ENCODE measurements around the gene RALGAPA2.

Gene RALGAPA2

DNA sequence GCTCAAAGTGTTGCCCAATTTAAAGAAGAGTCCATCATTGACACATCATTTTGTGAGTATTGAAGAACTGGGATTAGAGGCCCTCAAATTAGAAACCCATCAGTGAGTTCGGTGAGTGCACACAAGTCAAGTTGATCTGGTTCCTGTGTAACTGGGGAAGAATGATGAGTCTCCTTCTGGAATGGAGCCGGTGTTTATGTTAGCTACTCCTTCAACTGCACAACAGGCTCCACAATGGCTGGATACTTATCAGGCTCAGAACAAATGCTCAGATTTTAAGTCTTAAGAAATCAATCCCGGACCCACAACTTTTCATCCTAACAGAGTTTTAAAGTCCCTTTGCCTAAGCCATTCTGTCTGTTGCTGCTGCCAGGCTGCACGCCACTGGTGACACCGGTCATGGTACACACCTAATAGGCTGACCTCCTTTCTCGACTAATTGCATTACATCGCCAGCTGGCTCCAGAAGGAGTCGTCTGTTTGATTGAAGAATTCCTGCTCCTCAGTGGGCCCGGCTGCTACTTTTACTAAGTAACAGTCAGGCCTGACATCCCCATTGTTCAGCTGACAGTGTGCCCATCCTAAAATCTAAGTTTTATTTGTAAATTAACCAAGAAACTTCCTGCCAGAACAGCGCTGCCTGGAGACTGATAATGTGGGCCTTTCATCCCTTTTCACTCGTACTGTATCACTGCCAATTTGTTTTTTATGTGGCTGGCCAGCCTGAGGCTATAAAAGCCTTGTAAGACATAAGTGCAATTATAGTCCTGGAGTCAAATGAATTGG is 214.2 kb downstream of the RALGAPA2 start:
- no peak for DNase-seq (ENCODE audit: low read depth in 2 of 2)

DNA sequence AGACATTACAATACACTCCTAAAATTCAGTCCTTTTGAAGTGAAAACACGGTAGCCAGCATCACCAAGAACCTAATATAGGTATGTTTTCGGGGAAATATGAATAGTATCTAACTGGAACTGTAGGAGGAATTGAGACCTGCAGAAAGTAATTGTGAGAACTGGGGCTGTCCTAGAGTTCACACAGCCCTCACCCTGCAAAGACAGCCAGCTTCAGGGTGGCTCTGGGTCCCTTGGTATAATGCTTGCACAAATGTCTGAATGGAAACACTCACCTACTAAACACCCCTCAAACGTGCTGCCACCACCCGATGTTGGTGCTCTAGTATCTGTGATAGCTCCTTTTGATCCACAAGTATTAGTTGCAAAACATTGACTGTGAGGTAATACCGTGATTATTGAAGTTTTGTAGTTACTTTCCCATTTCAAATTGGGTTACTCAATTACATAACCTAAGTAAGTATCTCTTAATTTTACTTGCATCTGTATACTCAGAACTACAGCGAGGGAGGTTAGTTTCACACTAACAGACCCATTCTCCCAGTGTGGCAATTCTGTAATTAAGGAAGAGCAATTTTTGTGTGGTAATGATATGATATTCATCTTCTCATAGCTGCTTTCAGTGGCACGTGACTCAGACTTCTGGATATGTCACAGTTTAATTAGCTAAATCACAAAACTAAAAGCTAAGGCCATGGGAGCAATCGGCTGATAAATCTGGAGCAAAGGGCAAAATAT is 215.0 kb downstream of the RALGAPA2 start:
- DNase-seq (ENCODE audit: low read depth in 2 of 2): no peak

DNA sequence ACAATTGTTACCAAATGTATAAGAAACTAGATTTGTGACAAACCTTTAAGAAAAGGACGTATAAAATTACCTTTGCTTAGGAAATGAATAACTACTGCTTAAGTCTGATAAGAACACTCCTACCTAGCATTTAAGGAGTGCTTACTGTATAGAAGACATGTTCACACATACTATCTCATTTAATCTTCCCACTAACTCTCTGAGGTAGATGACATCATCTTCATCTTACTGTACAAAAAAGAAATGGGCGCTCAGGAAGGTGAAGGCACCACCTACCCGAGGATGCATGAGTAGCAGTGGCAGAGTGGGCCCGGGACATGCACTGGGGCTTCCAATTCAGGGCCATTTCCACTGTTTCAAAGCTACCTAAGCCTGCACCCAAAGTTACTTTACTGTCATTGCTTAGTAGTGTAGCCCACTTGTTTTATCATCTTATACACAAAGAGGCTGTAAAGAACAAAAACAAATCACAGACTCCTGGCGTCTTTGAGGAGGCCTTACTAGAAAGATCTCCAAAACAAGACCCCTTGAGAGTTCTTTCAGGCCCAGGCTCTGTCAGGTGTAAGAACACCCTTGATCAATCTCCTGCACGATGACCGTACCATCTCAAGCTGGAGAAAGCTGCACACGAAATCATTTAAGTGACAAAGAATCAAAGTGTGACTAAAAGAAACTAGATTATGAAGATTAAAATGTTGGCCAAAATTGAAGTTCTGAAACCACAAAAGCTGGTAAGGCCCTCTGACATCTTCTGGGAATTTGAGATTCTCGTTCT is 216.5 kb downstream of the RALGAPA2 start:
- DNase-seq (ENCODE audit: low read depth in 2 of 2): no peak

DNA sequence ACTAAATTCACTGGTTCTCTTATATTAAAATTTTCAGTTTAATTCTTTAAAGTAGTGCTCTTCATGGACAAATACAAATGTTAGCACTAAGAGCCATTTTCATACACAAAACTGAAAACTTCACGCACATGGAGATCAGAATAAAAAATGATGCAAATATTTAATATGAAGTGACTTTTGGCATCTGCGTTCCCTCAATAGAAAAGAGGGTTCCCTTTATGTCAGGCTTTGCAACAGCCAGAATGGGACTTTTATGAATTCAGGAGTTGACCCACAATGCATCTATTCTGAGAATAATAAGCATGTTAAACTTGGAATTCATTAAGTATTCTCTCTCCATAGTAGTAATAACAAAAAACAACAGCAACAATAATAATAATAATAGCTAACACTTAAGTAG is 218.7 kb downstream of the RALGAPA2 start:
- no peak for DNase-seq (ENCODE audit: low read depth in 2 of 2)

DNA sequence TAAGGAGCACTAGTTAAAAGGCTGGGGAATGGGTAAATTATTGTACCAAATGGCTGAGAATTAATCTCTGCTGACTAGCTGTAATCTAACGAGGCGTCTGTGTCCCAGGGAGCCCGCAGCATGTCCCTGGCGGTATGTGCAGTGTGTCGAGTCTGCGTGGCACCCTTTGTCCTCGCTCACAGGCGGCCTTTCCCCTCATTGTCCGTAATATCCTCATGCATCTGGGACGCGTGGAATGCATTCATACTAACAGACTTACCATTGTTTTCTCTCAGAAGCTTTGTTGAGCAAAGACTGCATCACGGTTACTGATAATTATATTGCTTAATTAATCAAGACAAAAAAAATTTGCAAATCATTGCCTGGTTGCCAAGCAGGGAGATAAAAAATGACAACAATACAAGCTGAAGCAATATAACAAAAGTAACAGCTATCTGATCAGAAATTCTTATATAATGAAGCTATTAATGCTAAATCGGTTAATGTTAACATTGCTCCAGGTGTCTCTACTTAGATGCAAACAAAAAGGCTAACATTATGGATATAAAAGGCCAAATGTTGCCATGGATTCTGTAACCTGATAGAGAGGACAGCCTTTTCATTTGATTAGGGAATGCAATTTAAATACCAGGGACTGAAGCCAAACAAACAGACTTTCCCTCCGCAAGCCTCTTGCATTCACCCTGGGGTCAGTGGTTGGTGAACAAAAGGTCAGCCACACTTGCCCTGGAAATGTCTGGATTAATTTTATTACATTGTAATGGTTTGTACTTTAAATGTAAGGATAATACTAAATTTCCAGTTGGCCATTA is 219.7 kb downstream of the RALGAPA2 start:
- DNase-seq (ENCODE audit: low read depth in 2 of 2): no peak

DNA sequence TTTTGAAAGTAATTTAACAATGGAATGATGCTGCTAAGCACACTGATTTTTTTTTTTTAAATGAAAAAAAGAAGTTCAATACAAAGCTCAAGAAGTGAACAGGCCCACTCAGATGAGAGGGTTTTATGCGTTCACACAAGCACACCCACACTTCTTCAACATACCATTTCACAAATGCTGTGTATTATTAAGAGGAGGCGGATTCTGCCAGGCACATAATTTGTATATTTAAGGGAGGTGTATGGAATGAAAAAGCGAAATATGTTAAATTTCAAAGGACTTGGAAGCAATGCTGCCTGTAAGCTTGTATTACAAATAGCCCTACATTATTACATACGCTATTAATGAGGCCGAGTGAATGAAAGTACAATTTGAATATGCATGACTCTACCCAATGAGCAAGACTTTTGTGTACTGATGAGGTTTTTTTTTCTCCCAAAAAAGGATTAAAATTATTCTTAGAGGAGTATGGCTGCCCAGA is 220.6 kb downstream of the RALGAPA2 start:
- DNase-seq (ENCODE audit: low read depth in 2 of 2): no peak

DNA sequence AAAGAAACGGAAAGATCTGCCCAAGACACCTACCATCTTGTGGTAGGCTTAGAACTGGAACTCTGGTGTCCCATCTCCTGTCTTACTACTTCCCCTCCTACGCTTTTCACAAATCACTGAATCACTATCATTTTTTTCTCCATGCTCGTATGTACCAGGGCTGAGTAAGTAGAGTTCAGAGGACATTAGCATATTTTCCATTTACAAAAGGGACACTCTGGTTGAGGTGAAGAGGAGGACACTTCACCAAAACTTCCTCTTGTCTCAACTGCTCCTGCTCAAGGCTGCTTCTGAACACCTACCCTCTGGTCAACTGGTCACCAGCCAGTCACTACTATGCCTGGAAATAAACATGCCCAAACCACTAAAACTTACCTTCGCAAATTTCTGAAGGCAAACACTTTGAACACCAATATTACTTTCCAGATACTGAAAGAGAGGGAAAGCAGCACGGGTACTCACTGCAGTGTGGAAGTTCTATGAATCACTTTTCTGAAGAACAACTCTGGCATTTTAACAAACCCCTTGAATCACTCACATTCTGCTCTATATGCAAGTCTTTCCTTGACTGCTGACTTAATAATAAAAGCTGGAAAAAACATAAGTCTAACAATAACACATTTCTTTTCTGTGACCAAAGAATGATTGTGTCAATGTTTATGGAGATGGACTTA is 221.2 kb downstream of the RALGAPA2 start:
- DNase-seq (ENCODE audit: low read depth in 2 of 2): no peak

DNA sequence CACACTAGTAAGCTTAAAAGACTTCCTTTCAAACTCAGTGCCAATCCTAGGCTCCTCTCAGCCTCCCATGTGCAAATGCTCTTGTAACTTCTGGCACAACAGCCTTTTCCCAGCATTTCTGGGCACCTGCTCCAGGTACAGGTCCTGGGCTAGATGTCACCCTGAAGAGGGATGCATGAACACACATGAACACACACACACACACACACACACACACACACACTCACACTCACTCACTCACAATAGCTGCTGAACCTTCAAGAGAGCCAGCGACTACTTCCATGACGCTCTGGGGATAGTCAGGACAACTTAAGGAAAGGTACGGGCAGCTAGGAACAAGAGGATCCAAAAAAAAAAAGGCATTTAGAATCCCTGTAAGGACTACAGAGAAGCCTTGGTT is 221.8 kb downstream of the RALGAPA2 start:
- no peak for DNase-seq (ENCODE audit: low read depth in 2 of 2)

DNA sequence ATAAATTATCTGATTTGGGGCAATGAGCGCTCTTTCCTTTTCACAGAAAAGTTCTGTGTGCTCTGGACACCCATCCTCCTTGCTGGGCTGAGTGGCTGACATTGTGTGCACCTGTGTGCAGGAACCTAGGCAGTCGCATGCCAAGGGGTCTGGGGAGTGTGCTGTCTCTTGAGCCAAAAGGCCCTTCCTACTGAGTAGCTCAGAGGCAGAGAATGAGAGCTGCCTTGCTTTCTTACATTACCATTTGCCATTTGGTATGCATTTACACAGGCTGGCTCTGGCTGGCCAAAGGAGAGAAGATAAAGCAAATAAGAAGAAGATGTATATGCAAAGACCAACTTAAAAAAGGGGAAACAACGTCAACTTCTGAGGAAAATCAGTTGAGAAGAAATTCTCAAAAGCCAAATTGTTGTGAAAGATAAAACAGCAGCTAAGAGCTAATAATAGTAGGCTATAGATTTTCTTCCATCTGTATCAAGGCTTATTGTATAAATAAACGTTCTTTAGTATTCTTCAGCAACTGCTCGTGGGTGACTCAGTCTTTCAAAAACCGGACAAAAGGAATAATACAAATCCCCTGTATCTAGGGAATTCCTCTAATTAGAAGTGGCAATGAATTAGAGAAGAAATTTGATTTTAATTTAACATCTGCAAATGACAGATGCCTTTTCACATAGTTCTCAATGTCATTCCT is 222.6 kb downstream of the RALGAPA2 start:
- no peak for DNase-seq (ENCODE audit: low read depth in 2 of 2)

DNA sequence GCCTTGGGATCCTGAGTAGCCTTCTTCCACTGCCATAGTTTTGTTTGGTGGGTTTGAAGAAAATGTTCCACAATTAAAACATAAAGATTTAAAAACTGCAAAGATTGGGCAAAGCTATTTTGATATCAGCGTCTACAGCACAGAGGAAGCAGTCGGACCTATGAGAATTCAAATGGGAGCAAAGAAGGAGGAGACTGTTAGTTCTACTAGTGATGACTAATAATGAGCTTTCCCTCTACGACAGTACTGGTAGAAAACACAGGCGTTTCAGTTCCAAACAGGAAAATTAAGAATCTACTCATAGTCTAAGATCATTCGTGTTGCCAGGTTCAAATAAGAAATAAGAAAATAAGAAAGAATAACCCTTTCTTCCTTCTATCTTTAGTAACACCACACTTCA is 223.4 kb downstream of the RALGAPA2 start:
- DNase-seq (ENCODE audit: low read depth in 2 of 2): no peak

DNA sequence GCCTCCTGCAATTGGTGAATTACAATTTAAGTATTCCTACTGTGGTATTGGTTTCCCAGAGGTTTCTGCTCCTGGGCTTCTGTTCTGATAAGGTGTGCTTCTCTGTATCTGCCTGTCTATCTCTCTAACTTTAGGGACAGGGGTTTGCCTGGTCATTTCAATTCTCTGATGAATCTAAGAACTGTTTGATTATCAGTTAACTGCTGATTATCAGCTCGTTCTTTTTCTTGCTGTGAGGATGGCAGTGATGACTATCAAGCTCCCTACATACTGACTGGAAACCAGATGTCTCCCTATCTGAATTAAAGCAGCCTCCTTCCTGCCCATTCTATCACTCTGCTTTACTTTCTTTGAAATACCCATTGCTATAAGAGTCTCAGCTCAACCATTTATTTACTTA is 224.1 kb downstream of the RALGAPA2 start:
- no peak for DNase-seq (ENCODE audit: low read depth in 2 of 2)

DNA sequence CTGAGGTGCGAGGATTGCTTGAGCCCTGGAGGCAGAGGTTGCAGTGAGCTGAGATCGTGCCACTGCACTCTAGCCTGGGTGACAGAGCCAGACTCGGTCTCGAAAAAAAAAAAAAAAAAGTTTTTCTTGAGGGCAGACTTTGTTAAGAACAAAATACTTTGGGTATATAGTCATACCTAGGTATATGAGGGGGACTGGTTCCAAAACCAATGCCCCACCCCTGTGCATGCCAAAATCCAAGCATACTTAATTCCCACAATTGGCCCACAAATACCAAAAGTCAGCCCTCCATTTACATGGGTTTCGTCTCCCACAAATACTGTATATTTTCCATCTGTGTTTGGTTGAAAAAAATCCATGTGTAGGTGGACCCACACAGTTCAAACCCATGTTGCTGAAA is 224.6 kb downstream of the RALGAPA2 start:
- DNase-seq (ENCODE audit: low read depth in 2 of 2): no peak

DNA sequence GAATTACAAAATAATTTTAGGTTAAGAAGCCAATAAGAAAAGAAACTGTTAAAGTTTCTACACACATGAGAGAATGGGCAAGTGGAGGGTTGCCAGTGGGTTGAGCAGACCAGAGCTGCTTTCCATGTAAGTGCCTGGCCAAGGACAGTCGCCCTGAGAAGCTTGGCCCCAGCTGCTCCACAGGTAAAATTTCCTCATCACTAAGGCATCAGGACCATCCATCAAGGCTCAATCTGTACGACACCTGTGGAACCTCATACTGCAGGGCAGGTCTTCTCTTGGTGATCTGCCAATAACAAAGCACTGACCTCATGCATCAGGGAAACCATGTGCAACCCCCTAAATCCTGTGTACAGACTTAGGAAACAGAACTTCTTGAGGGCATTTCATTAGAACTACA is 229.1 kb downstream of the RALGAPA2 start:
- DNase-seq (ENCODE audit: low read depth in 2 of 2): no peak

DNA sequence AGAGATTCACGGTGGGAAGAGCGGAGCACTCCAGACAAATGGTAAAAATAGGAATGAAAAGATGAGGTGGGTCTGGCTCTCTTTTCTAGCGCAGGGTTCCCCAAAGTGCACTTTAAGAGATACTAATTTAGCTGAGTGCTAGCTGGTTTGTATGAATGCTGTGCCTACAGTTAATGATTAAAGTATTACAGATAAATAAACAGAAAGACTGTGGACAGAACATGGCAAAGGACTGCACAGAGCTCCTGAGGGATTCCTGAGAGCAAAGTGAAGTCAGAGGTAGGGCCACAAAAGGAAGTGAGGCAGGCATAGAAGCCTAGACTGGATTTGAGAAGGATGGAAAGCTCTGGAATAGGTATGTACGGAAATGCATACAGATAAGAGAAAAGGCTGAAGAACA is 230.0 kb downstream of the RALGAPA2 start:
- DNase-seq (ENCODE audit: low read depth in 2 of 2): no peak

DNA sequence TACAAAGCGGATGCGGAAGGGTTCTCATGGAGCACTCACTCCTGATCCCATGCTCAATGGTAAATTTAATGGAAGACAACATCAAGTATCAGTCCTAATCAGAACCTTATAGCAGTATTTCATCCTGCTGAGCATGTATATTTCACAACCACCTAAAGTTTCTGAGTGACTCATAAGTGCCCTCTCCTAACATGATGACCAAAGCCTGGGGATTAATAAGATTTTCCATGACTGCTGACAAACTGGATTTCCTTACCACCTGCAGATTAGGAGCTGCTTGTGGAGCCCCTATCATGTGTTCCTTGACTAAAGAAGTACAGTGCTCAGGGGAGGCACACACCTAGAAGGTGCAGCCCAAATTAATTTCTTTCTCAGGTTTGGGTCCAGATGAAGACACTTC is 231.8 kb downstream of the RALGAPA2 start:
- no peak for DNase-seq (ENCODE audit: low read depth in 2 of 2)

DNA sequence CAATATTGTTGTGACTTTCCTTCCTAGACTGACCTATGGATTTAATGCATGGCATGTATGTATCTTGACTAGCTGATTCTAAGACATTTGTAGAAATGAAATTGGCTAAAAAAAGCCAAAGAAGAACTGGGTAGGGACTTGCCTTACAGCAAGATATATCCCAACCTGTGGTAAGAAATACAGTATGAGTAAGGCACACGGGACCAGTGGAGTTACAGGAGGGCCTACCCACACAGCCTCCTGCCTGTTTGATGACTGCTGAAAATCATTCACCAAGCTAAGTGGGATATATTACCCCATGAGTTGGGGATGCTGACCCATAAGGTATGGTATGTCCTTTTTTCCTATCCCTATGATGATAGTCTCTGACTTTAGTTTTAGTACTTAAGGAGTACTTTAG is 232.3 kb downstream of the RALGAPA2 start:
- no peak for DNase-seq (ENCODE audit: low read depth in 2 of 2)

DNA sequence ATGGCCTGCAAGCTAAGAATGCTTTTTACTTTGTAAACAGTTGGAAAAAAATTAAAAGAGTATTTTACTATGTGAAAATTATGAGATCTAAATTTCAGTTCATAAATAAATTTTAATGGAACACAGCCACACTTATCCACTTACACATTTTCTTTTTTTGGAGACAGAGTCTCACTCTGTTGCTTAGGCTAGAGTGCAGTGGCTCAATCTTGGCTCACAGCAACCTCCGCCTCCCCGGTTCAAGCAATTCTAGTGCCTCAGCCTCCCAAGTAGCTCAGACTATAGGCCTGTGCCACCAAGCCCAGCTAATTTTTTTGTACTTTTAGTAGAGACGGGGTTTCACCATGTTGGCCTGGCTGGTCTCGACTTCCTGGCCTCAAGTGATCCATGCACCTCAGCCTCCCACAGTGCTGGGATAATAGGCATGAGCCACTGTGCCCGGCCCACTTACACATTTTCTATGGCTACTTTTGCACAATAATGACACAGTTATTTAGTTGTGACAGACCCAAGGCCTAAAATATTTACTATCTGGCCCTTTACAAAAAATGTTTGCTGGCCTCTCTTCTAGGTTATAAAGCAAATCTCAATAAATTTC is 234.9 kb downstream of the RALGAPA2 start:
- DNase-seq (ENCODE audit: low read depth in 2 of 2): no peak

DNA sequence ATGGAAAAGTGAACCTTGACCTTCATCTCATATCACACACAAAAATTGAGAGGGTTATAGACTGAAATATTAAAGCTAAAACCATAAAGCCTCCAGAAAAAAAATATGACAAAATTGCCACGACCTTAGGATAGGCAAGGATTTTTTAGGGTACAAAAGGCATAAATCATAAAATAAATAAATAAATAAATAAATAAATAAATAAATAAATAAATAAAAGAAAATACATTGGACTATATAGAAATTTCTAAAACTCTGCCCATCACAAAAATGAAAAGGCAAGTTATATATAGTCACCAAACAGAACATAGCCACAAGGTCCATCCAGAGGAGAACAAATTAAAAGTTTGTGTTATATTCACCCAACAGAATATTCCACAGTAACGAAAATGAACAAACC is 235.9 kb downstream of the RALGAPA2 start:
- DNase-seq (ENCODE audit: low read depth in 2 of 2): no peak

DNA sequence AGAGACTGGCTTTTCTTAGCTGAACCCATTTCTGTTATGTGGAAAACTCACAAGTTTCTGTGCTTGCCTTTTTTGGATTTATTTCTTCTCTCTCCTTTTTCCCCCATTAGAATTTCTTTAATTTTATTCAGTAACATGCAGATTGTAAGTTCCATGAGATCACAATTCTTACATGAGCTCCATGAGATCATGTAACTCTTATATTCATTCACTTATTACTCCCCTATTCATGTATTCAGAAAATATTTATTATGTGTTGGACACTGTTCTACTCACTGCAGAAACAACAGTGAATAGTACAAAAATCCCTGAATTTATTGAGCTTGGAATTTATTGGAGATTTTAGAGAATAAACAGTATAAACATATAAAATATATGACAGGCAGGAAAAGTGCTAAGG is 238.8 kb downstream of the RALGAPA2 start:
- no peak for DNase-seq (ENCODE audit: low read depth in 2 of 2)

DNA sequence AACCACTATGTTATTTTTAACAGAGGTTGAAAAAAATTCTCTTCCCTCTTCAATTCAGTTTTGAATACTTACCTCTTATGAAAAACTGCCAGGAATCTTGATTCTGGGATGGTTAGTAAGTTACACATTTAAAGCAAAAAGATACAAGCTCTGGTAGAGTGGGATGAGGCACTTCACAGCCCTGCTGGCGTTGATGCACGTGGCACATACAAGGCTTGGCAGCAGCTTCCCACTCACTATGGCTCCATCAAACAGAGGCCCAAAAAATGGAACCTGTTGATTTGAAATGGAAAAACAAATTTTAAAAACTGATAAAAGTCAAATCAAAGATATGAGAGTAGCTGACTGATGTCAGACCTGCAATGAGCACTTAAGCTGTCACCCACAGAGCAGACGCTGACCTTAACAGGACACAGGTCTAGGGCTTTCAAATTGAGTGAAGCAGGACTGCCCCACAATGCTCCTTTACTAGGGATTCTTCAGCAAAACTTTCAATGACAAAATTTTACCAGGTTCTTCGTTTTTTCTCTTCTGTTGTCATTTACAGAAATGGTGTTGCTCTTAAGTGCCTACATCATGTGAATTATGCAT is 239.7 kb downstream of the RALGAPA2 start:
- no peak for DNase-seq (ENCODE audit: low read depth in 2 of 2)

All from stimulated activated CD4-positive, alpha-beta T cell treated with anti-CD3 and anti-CD28 coated beads, Interleukin-1b, Interleukin-23, amount 100 ng/mL, for 4 hours (primary cell).